GM18502 (cell line): ENCODE data around the gene DMBT1.

Experiments used
- ATAC-seq: cut with Tn5 transposase; IDR thresholded peaks from one replicate; pipeline ENCODE4 v1.9.1; 2021; ENCODE audit warnings: mild to moderate bottlenecking; ENCODE audit not compliant: unreplicated experiment, poor library complexity

DMBT1 gene

DNA sequence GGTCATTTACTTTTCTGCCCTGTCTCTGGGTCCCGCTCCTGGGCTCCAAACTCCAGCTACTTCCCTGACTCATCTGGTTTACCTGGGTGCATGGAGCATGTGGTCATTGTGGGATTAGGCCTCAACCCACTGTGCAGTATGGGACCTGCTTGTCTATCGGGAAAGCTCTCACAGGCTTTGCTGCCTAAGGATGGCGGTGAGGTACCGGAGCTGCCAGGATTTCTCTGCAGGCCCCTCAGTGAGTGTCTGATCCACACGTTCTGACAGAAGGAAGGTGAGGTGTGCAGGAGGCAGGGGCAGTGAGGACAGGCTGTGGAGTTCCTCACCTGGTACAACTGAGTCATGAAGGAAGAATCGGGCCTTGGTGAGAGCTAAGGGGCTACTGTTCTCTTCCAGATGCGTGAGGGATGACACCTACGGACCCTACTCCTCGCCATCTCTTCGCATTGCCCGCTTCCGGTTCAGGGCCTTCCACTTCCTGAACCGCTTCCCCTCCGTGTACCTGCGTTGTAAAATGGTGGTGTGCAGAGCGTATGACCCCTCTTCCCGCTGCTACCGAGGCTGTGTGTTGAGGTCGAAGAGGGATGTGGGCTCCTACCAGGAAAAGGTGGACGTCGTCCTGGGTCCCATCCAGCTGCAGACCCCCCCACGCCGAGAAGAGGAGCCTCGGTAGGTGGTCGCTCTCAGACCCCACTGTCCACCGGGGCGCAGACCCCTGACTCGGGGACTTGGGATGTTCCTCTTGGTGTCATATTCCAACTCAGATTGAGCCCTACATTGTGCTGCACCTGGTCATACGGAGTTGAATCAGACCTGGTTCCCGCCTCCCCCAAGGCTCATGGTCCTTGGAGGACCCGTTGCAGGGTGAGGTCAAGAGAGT lies 82.4 kb downstream of the DMBT1 start:
- no peak for ATAC-seq

DNA sequence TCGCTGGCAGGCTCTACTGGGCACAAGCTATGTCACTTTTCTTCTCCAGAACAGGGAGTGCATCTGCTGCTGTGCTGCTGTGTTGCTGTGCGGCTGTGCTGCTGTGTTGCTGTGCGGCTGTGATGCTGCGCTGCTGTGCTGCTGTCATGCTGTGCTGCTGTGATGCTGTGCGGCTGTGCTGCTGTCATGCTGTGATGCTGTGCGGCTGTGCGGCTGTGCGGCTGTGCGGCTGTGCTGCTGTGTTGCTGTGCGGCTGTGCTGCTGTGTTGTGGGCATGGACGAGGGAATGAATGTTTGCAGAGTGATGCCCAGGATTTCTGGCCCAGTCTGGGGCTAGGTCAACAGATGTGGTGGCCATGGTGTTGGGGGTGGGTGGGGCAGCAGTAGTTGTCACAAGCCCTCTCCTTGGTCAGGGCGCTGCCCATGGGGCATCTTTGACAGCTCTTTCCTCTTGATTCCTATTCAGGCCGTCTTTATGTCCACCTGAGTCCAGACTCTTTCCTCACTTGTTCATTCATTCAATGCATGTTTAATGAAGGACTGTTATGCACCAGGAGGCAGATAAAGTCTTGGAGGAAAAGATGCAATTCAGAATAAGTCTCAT lies 83.5 kb downstream of the DMBT1 start:
- ATAC-seq, result no peak

DNA sequence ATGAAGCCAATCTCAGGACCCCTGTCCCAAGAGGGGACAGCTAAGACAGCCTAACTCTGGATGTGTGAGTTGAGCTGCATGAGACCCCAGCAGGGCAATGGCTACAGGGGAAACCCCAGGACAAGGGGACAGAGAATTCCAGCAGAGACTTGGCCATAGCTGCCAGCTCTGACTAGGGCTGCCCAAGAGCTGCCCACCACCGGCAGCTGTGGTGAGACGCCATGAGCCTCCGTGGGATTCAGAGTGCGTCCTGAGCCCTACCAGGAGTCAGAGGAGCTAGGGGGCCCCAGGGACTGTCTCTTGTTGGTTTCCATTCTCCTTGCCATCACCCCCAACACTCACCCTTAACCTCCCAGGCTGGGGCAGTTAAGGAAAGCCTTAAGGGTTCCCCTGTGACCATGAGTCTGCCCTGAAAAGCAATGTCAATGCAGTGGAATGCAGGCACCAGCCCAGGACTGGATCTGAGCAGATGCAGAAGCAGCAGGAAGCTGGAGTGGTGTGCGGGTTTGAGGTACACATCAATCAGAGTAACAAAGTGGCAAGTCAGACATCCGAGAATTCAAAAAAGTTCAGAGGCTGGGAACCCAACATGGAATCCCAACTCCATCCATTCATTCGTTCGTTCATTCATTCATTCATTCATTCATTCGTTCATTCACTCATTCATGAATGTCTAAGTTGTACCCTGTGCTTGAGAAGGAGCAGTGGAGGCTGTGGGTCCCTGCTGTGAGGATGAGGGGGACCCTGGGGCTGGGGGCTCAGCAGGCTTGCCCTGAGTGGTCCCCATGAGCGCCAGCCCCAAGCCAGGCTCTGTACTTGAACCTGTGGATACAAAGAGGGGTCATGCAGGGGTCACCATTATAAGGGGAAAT lies 86.2 kb downstream of the DMBT1 start:
- ATAC-seq, result no peak

DNA sequence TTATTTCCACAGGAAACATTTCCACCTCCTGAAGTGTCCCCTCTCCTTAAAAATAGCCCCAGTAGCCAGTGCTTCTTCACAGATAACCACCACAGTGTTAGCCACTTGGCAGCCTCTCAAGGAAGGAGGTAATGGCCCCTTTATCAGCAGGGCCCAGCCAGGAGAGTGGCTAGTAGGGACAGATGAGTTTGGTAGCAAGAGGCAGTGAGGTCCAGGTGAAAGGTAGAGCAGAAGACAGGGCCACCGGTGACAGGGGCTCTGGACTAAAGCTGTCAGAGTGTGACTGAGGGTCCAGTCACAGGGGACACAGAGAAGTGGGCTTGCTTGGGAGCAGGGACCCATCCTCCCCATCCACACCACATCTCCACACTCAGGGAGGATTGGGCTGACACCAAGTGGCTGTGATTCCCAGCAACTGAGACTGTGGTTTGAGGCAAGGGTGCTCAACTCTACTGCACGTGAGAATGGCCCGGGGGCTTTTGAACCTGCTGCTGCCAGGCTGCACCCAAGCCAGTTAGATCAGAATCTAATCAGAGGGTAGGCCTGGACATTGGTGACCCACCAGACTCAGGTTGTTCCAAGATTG lies 86.9 kb downstream of the DMBT1 start:
- ATAC-seq, result no peak

DNA sequence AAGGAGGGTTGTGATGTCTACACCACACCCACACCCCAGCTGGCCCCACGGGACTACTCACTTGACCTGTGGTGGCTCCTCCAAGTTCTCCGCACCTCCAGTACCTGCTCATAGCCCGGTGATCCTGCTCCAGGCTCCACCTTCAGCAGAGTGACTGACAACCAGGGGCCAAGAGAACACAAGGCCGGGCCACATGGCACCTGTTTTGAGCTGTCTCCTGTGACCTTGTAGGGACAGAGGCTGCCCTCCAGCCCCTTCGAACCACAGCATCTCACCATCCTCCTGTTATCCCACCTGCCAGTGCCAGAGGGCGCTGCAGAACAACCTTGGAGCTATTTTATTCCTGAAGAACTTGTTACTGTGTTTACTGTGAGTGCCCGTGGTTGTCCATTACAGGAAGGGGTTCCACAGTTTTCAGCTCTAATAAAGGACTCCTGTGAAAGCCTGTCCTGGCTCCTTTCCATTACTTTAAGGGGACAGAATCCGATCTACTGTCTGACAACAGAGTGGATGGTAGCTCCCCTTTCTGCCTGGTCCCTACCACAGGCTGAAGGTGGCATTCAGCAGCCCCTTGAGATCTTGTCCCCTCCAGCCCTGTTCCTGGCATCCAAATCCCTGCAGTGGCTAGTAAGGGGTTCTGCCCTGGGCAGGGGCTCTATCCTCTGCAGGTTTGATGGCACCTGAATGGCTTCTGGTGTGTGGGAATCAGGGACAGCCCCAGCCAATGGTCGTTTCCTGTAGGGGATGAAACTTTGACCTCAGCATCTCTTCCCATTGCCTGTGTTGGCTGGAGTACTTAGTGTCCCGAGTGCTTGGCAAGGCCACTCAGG lies 88.3 kb downstream of the DMBT1 start:
- no peak for ATAC-seq

DNA sequence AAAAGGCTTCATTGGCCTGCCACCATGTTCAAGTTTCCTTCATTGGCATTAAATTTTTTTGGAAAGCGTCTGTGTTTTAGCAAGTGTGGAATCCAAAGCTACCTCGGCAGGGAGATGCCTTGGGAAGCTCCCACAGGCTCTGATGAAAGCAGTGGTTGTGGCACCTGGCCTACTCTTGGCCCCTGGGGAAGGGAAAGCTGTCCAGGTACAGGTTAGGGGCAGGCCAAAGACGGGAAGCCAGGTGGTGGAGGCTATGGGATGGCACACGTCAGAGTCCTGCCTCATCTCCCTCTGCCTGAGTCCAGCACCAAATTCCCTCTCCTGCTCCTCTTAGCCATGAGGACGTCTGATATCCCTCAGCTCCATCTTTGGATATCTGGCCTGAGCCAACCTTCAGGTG lies 89.3 kb downstream of the DMBT1 start:
- no peak for ATAC-seq

DNA sequence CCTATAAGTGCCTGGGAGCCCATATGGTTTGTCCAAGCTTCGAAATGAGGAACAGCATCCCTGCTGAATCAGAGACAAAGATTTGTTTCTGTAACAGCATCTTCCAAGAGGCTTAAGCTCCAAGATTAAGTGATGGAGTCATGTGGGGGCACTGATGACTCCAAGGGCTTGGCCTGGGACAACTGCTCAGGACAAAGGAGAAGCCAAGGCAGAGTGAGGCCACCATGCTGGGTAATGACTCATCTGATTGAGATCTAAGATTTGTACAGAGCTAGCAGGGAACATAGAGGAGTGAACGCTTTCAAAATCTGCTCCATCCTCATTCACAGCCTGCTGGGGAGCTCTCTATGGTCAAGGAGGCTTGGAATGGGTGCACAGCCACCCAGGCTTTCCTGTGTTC lies 89.8 kb downstream of the DMBT1 start:
- no peak for ATAC-seq

DNA sequence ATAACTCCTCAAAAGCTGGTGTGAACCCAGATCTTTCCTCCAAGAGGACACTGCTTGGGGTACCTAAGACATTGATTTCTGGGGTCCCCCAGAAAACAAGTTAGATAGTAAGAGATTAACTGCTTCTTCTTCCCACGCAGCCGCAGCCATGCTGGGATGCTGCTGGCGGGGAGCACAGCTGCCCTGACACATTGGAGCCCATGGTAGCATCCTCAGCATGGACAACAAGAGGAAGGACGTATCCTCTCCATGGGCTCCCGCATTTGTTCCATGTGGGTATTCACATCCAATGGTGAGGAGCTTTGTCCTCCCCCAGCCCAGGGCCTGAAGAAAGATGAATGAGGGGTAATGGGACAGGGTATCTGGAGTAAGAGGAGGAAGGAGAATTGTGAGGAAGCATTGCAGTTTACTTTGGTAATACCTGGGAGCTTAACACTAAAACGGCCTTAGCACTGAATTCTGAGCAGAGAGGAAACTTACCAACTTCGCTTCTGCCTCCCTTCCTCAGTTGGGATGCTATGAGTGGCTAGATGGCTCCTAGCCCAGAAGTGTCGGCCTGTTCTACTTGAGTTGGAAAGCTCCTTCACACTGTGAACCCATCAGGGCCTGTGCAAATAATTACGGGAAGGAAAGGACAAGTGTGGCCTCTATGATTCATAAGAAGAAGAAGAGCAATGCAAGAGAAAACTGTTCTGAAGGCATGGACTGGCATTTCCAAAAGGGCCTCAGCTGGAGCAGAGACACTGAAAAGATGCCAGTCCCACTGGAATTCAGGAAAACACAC lies 95.2 kb downstream of the DMBT1 start:
- no peak for ATAC-seq

DNA sequence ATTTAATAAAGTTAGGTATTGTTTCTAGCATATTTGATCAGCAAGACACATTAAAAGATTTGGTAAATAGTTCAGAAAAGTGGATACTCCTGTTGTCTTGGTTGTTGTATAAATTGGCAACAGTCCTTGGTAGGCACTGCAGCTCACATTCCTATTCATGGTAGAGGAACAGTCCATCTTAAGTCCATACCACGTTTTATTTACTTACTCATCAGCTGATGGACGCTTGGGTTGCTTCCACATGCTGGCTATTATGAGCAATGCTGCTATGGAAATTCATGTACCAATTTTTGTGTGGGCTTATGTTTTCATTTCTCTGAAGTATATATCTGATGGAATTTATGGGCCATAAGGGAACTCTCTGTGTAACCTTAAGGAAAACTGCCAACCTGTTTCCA lies 95.8 kb downstream of the DMBT1 start:
- no peak for ATAC-seq

DNA sequence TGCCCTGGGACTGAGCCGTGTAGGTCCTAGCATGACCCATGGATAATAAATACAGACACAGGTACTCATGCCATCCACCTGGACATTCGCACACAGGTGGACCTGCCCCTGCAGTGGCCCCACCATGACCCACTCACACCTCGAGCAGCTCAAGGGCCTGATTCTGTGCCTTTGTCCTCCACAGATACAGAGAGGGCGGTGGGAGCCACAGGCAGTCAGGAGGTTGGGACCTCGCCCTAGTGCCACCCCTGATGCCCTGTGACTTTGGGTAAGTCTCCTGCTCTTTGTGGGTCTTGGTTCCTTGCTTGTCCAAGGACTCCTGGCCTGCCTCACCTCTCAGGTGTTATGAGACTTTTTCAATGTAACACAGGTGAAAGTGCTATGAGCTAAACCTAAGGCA lies 96.2 kb downstream of the DMBT1 start:
- ATAC-seq, result no peak

DNA sequence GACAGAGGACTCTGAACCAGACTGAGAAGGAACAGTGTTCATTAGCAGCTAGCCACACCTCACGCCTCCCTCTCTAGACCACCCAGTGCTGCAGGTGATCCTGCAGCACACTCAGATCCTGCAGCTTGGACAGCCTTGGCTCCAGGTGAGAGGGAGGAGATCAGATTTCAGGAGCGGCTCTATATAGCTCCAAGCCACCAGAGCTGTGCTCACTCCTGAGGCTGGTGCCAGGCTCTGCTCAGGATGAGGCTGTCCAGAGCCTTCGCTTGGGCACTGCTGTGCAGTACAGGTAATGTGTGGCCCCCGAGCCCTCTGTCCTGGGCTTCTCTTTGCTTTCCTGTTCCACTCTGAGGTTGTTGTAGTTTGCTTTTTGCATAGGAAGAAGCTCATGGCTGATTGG lies 96.7 kb downstream of the DMBT1 start:
- no peak for ATAC-seq

DNA sequence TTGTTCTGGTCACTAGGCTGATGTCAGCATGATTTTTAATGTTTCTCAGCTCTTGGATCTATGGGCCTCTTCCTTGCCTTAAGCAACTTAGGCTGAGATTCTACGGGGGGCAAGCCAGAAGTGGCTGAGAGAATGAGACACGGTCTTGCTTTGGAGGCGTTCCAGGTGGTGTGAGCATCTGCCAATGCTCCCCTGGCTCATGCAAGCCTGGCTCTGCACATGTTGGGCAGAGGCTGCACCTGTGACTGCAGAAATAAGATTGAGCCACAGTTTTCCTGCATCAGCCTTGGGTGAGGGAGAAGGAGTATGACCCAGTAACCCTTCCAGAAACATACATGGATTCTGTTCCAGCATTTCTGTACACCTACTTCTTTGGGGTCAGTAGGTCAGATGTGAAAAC lies 97.2 kb downstream of the DMBT1 start:
- ATAC-seq, result no peak

DNA sequence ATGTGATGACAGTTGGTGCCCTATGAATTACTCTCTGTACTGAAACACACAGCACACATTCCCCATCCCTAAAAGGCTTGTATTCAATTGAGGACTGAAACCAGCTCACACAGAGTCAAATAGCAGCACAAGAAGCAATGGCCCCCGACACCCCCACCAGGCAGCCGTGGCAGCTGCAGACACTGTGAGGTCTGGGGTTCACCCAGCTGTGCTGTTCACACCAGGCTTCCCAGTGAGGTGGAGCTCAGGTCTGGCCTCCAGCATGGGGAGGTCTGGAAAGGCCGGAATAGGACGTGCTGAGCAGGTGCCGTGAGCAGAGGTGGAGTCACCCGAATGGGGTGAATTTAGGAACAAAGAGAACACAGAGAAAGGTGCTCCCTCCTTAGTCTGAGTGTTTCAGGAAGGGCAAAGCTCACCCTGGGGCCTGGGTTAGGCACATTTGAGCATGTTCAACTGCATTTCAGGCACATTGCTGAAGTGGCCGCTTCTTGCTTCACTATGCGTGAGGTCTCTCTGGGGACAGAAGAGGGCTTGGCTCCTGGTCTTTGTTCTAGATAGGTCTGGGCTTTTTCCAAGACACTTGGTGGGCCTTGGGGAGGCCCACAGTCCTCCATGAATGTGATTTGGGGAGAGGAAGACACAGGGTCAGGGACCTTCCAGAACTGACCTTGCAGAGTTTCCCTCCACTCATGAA lies 97.9 kb downstream of the DMBT1 start:
- no peak for ATAC-seq

DNA sequence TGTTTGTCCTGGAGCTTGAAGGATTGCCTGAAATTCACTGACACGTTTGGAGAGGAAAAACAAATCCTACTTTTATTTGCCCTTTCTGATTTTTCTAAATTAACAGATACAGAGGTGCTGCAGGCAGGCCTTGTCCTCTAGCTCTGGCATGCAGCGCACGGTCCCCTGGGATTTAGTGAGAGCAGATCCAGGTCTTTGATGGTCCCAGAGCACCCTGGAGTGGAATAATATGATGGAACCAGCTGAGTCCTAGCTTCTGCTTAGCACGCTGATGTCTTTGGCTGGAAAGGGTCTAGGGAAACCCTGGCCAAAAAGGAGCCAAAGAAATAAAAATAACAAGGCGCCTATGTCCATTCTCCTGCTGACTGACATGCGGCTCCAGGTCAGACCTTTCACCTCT lies 98.6 kb downstream of the DMBT1 start:
- ATAC-seq, result no peak

DNA sequence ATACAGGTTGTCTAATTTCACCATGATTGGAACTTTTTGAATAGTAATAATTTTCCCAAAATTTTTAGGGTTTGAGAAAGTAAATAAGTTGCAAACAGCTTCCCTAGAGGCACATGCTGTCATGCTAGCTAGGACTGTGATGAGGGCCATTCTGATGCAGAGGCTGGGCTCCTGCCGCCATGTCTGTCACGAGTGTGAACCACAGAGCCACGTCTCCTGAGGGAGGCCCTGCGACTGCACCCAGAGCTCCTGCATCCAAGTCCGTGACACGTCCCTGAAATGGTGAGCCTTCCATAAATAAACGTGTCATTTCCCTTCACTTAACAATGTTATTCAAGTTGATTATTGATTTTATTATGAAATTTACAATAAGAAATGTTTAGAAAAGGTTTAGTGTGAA lies 99.1 kb downstream of the DMBT1 start:
- no peak for ATAC-seq

DNA sequence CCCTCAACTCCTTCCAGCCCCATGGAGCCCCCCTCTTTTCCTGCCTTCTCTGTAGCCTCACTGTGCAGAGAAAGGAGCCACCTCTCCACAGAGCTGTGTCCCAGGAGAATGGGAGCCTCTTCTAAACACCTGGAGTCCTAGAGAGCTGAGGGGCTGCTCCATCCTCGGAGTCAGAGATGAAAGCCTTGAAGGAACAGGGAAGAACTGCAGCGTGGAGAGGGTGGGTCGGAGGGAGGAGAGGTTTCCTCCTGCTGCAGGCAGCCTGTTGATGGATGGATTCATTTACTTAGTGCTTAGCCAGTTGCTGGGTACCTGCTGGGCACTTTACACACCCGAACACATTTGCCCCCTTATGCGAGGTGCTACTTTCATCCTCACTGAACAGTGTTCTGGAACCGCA lies 100.1 kb downstream of the DMBT1 start:
- ATAC-seq, result no peak

DNA sequence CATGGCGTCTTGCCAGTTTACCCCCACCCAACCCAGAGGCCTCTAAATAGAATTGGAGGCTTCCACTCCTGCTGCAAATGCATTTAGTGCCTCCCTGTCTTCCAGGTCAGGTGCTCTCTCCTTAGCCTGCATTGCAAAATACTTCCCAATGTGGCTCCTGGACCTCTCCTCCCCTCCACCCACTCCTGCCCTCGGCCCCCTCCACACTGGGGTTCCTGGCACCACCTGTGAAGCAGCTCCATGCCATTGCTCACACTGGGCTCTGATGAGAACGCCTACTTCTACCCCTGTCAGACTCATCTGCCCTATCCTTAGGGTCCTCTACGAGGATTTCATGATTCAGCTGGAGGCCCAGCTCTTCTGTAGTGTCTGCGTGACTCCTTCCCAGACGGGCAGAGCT lies 101.7 kb downstream of the DMBT1 start:
- ATAC-seq, result no peak

DNA sequence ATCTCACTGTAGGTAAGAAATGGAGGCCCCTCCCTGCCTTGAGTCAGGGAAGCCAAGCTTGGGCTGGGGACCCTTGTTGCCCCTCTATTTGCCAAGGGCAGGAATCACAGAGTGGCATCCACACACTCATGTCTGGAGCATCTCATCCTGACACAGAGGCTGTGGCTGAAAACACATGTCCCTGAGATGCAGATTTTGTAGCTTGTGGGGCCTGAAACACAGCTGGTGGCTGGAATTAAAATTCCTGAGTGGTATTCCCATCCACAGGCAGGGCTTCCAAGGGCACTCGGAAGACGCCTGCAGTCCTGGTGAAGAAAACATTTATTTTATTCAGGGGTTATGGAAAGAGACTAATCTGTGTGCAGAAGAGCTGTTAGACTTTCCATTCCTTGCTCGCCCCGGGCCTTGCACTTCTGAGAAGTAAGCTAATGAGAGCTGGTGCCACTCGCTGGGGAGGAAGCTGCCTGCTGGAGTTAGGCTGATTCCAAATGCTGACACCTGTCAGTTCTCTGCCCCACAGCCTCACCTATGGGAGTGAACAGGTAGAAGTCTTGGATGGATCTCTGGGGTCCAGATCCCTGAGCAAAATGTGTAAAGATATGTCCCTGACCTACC lies 103.1 kb downstream of the DMBT1 start:
- no peak for ATAC-seq
